Common myeloid progenitor, CD34-positive (primary cell): ENCODE measurements around the gene SLC22A23.

ENCODE experiments used
- CTCF ChIA-PET: fragments of 350-600 bp; sonication (Branson Sonifier 250); formaldehyde crosslinking; loops from one replicate; lab custom pipeline; 2021; ENCODE audit warnings: antibody characterized with exemption; lab: Charles Lee
- POLR2A ChIA-PET: fragments of 350-600 bp; sonication (Branson Sonifier 250); formaldehyde crosslinking; loops from one replicate; lab custom pipeline; 2021; ENCODE audit warnings: antibody characterized with exemption; lab: Charles Lee
- DNase-seq, 3 donors: peaks; one replicate each; pipeline versions ENCODE4 v3.0.0 to v3.0.0-alpha.2; 2013
- H3K27ac ChIP-seq, 2 experiments: 1 replicate in 1 of 2; 2 replicates in 1 of 2; pipeline ENCODE4 v1.7.0; 2013; ENCODE audit warnings: inconsistent platforms in 2 of 2, low read length in 2 of 2, mild to moderate bottlenecking in 2 of 2, low read depth in 1 of 2, moderate library complexity in 1 of 2; ENCODE audit not compliant: severe bottlenecking in 2 of 2, insufficient read depth in 1 of 2, poor library complexity in 1 of 2
- H3K27me3 ChIP-seq, 5 experiments: replicated peaks in 2 of 5; 1 replicate in 3 of 5; 2 replicates in 2 of 5; pipeline versions ENCODE4 v1.6.1 to v1.7.0; 2013; ENCODE audit warnings: low read length in 4 of 5, mild to moderate bottlenecking in 2 of 5, moderate library complexity in 2 of 5, inconsistent platforms in 1 of 5; ENCODE audit not compliant: insufficient read depth in 5 of 5, control insufficient read depth in 4 of 5
- H3K36me3 ChIP-seq, 4 experiments: 1 replicate in 2 of 4; 2 replicates in 2 of 4; pipeline versions ENCODE4 v1.6.1 to v1.7.0; 2013; ENCODE audit warnings: low read length in 3 of 4, control low read depth in 1 of 4, mild to moderate bottlenecking in 1 of 4; ENCODE audit not compliant: control insufficient read depth in 4 of 4, insufficient read depth in 4 of 4
- H3K4me1 ChIP-seq, 4 experiments: 1 replicate in 3 of 4; 2 replicates in 1 of 4; pipeline versions ENCODE4 v1.6.1 to v1.7.1; 2013; ENCODE audit warnings: low read length in 3 of 4, mild to moderate bottlenecking in 3 of 4, control low read depth in 1 of 4, inconsistent platforms in 1 of 4, moderate library complexity in 1 of 4; ENCODE audit not compliant: control insufficient read depth in 4 of 4, insufficient read depth in 4 of 4; ENCODE audit errors: control extremely low read depth in 1 of 4
- H3K4me3 ChIP-seq, 7 experiments: 1 replicate in 4 of 7; 2 replicates in 3 of 7; pipeline versions ENCODE4 v1.5.1 to v1.7.0; 2013; ENCODE audit warnings: mild to moderate bottlenecking in 7 of 7, low read length in 6 of 7, moderate library complexity in 6 of 7, inconsistent platforms in 2 of 7, low read depth in 2 of 7, control low read depth in 1 of 7; ENCODE audit not compliant: insufficient read depth in 4 of 7, control insufficient read depth in 1 of 7; ENCODE audit errors: extremely low read depth in 1 of 7
- H3K9me3 ChIP-seq, 5 experiments: 1 replicate in 4 of 5; 2 replicates in 1 of 5; pipeline versions ENCODE4 v1.6.1 to v1.7.1; 2013; ENCODE audit warnings: low read length in 4 of 5, mild to moderate bottlenecking in 2 of 5, inconsistent platforms in 1 of 5, low read depth in 1 of 5, moderate library complexity in 1 of 5; ENCODE audit not compliant: control insufficient read depth in 4 of 5, insufficient read depth in 2 of 5; ENCODE audit errors: control extremely low read depth in 1 of 5
- WGBS: methylation state at CpG from one replicate; pipeline ENCODE4 v1.1.5; 2013; ENCODE audit not compliant: insufficient coverage; 5-methylcytosine and 5-hydroxymethylcytosine counted together

Gene SLC22A23

DNA sequence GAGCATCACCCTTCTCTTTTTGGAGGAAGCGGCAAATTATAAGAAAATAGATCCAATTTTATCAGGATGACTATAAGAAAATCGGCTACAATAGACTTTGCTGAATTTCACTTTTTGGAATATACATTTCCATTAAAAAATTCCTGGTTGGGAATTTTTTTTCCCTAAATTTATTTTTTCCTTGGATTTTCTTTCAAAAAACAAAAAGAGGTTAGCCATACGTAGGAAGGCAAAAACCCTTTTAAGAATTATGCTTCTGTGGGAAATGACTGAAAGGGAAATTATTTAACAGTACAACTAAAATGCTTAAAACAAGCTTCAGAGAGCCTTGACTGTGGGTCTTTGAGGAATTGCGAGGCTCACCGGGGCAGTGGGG is 86.9 kb downstream of the SLC22A23 start:
- WGBS: 94% methylated on average over 2 of the region's 5 CpGs
- no peaks in the 10 kb centered on the region for H3K27me3 ChIP-seq
- H3K4me3 ChIP-seq: no peak overlapping the region
- H3K4me1 ChIP-seq: peaks cover 5 to 29% (median 7%) of the 10 kb centered on the region in 4 experiments
- no peak overlapping the region for H3K27ac ChIP-seq
- H3K9me3 ChIP-seq: no peaks in the 10 kb centered on the region
- ChIA-PET POLR2A (interaction anchor here (0.8 kb wide), 1 partner anchor 15 kb away, joined by 3 read pairs; no protein-coding TSS in a partner anchor), CTCF (interaction anchor here (1.1 kb wide), 1 partner anchor 16 kb away, joined by 3 read pairs; no protein-coding TSS in a partner anchor)
- DNase-seq: no peak
- H3K36me3 ChIP-seq: no peaks in the 10 kb centered on the region

DNA sequence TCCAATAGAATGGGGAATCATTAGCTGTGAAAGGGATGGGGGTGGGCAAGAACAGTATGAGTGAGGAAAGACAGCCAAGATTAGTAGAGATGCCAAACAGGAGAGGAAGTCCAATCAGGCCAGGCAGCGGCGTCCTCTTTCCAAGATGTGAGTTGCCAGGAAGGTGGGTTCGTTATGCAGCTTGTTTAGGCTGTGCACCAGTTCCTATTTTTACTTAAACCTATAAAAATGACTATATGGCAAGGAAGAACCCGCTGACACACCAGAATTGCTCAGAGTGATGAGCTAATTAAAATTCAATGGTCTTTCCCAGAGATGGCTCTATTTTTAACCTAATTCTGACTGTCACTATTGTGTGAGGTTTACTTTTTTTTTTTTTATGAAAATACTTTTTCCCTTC is 88.2 kb downstream of the SLC22A23 start:
- no peaks in the 10 kb centered on the region for H3K9me3 ChIP-seq
- H3K27ac ChIP-seq: no peak overlapping the region
- no peaks in the 10 kb centered on the region for H3K27me3 ChIP-seq
- DNase-seq: peak in 1 of 3 donors; percentile 46
- 0% methylated on average over 1 of the region's 4 CpGs for WGBS
- CTCF ChIA-PET: interaction anchor here (0.6 kb wide), 1 partner anchor 49 kb away, joined by 3 read pairs; no protein-coding TSS in a partner anchor
- no peak overlapping the region for H3K4me3 ChIP-seq
- POLR2A ChIA-PET: no interaction called here
- H3K4me1 ChIP-seq: peaks cover 5 to 29% (median 7%) of the 10 kb centered on the region in 4 experiments
- H3K36me3 ChIP-seq: no peaks in the 10 kb centered on the region

DNA sequence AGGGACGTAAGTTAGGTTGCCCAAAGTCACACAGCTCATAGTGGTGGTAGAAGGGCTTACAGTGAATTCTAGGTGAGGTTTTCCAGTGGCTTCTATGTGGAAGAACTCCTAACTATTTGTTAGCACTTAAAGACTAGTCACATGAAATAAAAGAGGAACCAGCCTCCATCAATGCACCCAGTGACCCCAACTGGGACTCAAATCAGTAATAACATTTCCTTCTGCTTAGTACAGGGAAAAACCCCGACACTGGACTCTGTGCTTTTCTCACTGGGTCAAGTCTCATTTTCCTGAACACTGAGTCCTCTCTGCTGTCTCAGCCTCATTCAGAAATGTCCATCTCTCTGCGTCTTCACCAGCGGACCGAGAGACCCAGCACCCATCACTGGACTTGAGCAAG is 89.2 kb downstream of the SLC22A23 start:
- CTCF ChIA-PET: no interaction called here
- H3K4me3 ChIP-seq: no peak overlapping the region

DNA sequence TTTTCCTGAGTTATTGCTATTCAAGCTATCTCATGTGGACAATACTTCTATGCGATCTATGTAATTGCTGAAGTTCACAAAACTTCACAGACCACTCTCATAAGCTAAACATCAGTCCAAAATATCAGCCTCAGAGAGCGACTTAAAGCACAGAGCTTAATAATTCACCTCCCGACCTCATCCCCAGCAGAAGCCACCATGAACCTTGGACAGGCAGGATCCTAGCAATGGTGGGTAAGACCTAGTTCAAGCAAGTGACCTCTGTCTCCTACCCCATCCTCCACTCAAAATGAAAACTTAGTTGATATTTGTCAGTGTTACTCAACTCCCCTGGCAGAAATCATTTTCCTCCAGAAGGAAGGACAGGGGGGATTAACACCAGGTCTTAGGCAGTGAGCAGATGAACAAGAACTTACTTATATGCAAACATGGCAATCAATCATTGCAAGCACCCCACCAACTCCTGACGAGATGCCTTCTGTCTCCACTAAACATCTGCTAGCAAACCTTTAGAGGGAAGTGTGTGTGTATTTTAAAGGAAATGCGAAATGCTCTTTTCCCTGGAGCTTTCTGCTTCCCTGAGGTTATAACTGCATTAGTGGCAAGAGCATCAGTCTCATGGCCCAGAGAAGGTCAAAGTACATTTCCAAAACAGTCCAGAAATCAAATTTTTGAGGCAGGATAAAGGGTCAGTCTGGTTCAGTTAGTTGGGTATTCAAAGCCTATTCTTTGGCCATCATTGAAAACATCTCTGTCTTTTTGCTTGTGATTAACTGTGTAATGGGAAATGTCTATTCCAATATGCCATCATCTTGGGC is 90.0 kb downstream of the SLC22A23 start:
- no peaks in the 10 kb centered on the region for H3K36me3 ChIP-seq

More for the DNA sequence above, 89.2 kb downstream of the SLC22A23 start:
- Histone ChIP-seq H3K27me3 (no peaks in the 10 kb centered on the region), H3K27ac (no peak overlapping the region), H3K4me1 (peaks cover 5 to 29% (median 7%) of the 10 kb centered on the region in 4 experiments), H3K9me3 (no peaks in the 10 kb centered on the region), H3K36me3 (no peaks in the 10 kb centered on the region)
- DNase-seq: peak in 2 of 3 donors; percentile 42 to 52
- WGBS: 63% methylated on average over 5 of the region's 5 CpGs
- POLR2A ChIA-PET: no interaction called here

DNA sequence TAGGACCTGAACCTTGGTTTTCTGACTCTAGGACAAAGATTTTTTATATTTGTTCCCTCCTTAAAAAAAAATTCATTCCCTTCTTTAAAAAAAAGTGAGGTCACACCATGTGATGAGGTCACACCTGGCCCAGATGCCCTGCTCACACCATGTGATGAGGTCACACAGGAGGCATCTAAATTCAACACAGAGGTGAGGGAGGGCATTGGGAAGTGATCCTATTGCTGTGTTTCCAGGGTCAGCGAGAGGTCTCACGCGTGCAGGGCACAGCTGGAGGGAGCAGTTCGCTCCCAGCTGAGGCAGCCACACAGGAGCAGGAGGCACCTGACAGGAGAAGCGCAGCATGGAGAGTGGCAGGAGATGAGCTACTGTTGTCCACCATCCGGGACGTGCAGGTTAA is 92.5 kb downstream of the SLC22A23 start:
- CTCF ChIA-PET: interaction anchor here (0.8 kb wide), 1 partner anchor 57 kb away, joined by 3 read pairs; no protein-coding TSS in a partner anchor

More for the DNA sequence above, 90.0 kb downstream of the SLC22A23 start:
- ChIA-PET POLR2A (no interaction called here), CTCF (no interaction called here)
- peak in 1 of 3 donors; percentile 18 for DNase-seq
- H3K4me3 ChIP-seq: no peak overlapping the region
- no peak overlapping the region for H3K27ac ChIP-seq
- 95% methylated on average over 4 of the region's 5 CpGs for WGBS
- H3K27me3 ChIP-seq: no peaks in the 10 kb centered on the region
- H3K9me3 ChIP-seq: no peaks in the 10 kb centered on the region
- peaks cover 5 to 27% (median 7%) of the 10 kb centered on the region in 4 experiments for H3K4me1 ChIP-seq

DNA sequence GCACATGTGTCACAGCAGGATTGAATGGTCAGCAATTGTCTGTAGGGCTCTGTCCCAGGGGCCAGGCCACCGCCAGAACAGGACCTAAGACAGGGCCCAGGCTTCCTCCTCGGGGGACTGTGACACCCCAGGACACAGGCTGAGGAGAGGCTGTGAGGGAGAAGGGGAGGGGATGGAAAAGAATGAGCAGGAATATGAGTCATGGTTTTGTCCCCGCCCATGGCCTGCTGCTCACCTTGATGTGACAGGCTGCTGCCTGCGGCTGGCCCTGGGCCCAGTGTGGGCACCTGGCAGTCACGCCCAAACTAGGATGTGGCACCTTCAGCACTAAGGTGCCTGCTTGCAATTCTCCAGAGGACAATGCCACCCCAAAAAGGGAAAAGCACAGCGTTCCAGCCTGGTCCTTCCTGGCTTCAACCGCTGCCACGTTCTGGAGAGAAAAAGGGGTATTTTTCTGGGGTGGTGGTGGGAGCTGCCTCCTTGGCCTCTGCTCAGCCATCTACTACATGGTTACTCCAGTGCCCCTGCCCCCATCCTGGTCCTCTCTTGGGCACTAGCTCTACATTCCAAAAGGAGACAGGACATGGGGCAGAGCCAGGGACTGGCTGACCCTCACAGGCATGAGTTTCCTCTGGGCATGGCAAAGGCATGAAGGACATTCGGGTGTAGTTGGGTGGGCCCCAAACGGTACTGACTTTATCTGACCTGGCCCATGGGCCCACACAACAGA is 93.4 kb downstream of the SLC22A23 start:
- Histone ChIP-seq H3K27me3 (no peaks in the 10 kb centered on the region), H3K4me1 (peaks cover 0 to 10% (median 5%) of the 10 kb centered on the region in 4 experiments), H3K4me3 (no peak overlapping the region), H3K36me3 (no peaks in the 10 kb centered on the region), H3K9me3 (no peaks in the 10 kb centered on the region), H3K27ac (no peak overlapping the region)
- ChIA-PET CTCF (interaction anchor here (0.8 kb wide), 1 partner anchor 58 kb away, joined by 3 read pairs; no protein-coding TSS in a partner anchor), POLR2A (no interaction called here)
- no peak for DNase-seq
- WGBS: 93% methylated on average over 5 of the region's 10 CpGs

More for the DNA sequence above, 92.5 kb downstream of the SLC22A23 start:
- Histone ChIP-seq H3K27ac (no peak overlapping the region), H3K27me3 (no peaks in the 10 kb centered on the region), H3K4me3 (no peak overlapping the region), H3K36me3 (no peaks in the 10 kb centered on the region), H3K4me1 (peaks cover 0 to 16% (median 5%) of the 10 kb centered on the region in 4 experiments), H3K9me3 (no peaks in the 10 kb centered on the region)
- 82% methylated on average over 5 of the region's 7 CpGs for WGBS
- no peak for DNase-seq
- POLR2A ChIA-PET: no interaction called here
